CD4-positive, alpha-beta T cell (primary cell): ENCODE data around the gene EBF4. TPM values are rescaled to one million over a fixed set of nuclear protein-coding genes. Genes with fewer than 3 reads are reported as not detected.

Experiments
- ATAC-seq: fragments of 200-7000 bp; cut with Tn5 transposase; one replicate; pipeline ENCODE4 v1.10.0; 2022; ENCODE audit warnings: mild to moderate bottlenecking; ENCODE audit not compliant: poor library complexity
- CTCF ChIA-PET: fragments of 350-600 bp; sonication (Branson Sonifier 250); formaldehyde crosslinking; loops from one replicate; lab custom pipeline; 2021; ENCODE audit warnings: antibody characterized with exemption, inconsistent platforms; lab: Charles Lee
- POLR2A ChIA-PET: fragments of 350-600 bp; sonication (Branson Sonifier 250); formaldehyde crosslinking; loops from one replicate; lab custom pipeline; 2021; ENCODE audit warnings: antibody characterized with exemption, inconsistent platforms; lab: Charles Lee
- DNase-seq, 14 experiments: peaks; one replicate each; pipeline ENCODE4 v3.0.0-alpha.2; 2013 to 2020; ENCODE audit warnings: mixed read lengths in 2 of 14
- H3K27ac ChIP-seq, 2 donors: one replicate each; pipeline versions ENCODE4 v1.5.1 to v1.7.0; 2013; ENCODE audit warnings: low read length in 2 of 2, low read depth in 1 of 2, mild to moderate bottlenecking in 1 of 2
- H3K27me3 ChIP-seq, 2 experiments: 1 replicate in 1 of 2; 2 replicates in 1 of 2; pipeline versions ENCODE4 v1.6.1 to v1.7.0; 2013; ENCODE audit warnings: low read length in 2 of 2, control low read depth in 1 of 2, mild to moderate bottlenecking in 1 of 2, moderate library complexity in 1 of 2; ENCODE audit not compliant: insufficient read depth in 2 of 2, control insufficient read depth in 1 of 2
- H3K36me3 ChIP-seq: one replicate; pipeline ENCODE4 v1.6.1; 2013; ENCODE audit warnings: low read length, control low read depth; ENCODE audit not compliant: insufficient read depth
- H3K4me1 ChIP-seq: one replicate; pipeline ENCODE4 v1.6.1; 2013; ENCODE audit warnings: low read length, control low read depth; ENCODE audit not compliant: insufficient read depth
- H3K4me3 ChIP-seq: one replicate; pipeline ENCODE4 v1.5.1; 2013; ENCODE audit warnings: mild to moderate bottlenecking, low read length, moderate library complexity
- H3K9me3 ChIP-seq, 2 experiments: 1 replicate in 1 of 2; 2 replicates in 1 of 2; pipeline versions ENCODE4 v1.6.1 to v1.7.0; 2013; ENCODE audit warnings: low read length in 2 of 2, mild to moderate bottlenecking in 2 of 2, control low read depth in 1 of 2, moderate library complexity in 1 of 2; ENCODE audit not compliant: control insufficient read depth in 1 of 2, insufficient read depth in 1 of 2
- H3K27ac Mint-ChIP-seq: one replicate; pipeline ENCODE4 v1.8.0; 2020; ENCODE audit warnings: mixed read lengths
- H3K27me3 Mint-ChIP-seq: one replicate; pipeline ENCODE4 v1.8.0; 2021; ENCODE audit warnings: mixed read lengths
- H3K36me3 Mint-ChIP-seq: one replicate; pipeline ENCODE4 v1.8.0; 2021; ENCODE audit warnings: low read depth, mixed read lengths
- H3K4me1 Mint-ChIP-seq: one replicate; pipeline ENCODE4 v1.8.0; 2021; ENCODE audit warnings: low read depth, mixed read lengths
- H3K4me3 Mint-ChIP-seq: one replicate; pipeline ENCODE4 v1.8.0; 2020; ENCODE audit warnings: mild to moderate bottlenecking, mixed read lengths
- H3K9me3 Mint-ChIP-seq: one replicate; pipeline ENCODE4 v1.8.0; 2020; ENCODE audit warnings: mixed read lengths
- intact Hi-C, 2 experiments: fragments of 100-400 bp; cut with DNase I in 1 of 2; cut with micrococcal nuclease in 1 of 2; formaldehyde crosslinking; loops; one replicate each; pipeline versions ENCODE4 v1.15.1 to v1.9.0; 2023 to 2025; cut with DNase I, micrococcal nuclease
- total RNA-seq, 174 experiments: library from RNA in 2 of 174; stranded (reverse) in 2 of 174; gene quantifications; one replicate each; pipeline ENCODE4 v1.2.3 and lab custom pipeline; 2021 to 2026
- TF ChIP-seq, protein P1 (sequence below): fragments of 200-600 bp; IDR thresholded peaks from one replicate; pipeline ENCODE4 v1.8.0; 2022; ENCODE audit warnings: antibody characterized with exemption, mild to moderate bottlenecking

The EBF4 gene
- total RNA-seq, 2 experiments from 2014 or later: 4.2 to 5.1 TPM

DNA sequence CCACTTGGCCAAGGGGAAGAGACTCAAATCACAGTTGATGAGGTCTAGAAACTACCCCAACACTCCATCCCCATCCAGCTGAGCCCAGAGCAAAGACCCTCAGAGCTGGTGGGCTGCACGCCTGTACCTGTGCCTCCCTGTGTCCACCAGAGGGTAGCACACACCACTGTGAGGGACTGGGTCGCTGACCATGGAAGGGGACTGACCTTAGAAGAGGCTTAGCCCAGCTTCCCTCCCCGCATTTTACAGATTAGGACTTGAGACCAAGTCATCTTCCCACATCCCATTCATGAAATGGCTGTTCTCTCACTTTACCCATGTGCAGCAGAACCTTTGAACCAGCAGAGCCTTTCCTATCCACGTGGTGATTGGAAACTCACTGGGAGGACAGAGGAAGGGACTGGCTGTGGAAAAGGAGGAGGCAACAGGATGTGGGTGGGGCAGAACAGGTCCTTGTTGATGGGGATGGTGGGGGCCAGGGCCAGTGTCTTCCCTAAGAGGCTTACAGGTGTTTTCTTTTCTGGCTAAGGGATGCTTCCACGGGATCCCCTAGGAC lies 63.6 kb downstream of the EBF4 start:
- H3K4me1 ChIP-seq: peaks cover 27% of the 10 kb centered on the region
- Mint-ChIP-seq H3K36me3 (no peaks in the 10 kb centered on the region), H3K9me3 (no peaks in the 10 kb centered on the region), H3K27ac (no peak overlapping the region), H3K4me3 (no peak overlapping the region), H3K27me3 (peaks cover 31% of the 10 kb centered on the region), H3K4me1 (peaks cover 16% of the 10 kb centered on the region)
- peaks cover 13 to 16% of the 10 kb centered on the region in 2 experiments for H3K27me3 ChIP-seq
- ATAC-seq (no peak), DNase-seq (no peak)
- no peak overlapping the region for H3K4me3 ChIP-seq
- POLR2A ChIA-PET: no interaction called here
- H3K36me3 ChIP-seq: no peaks in the 10 kb centered on the region
- H3K27ac ChIP-seq: no peak overlapping the region
- no peaks in the 10 kb centered on the region for H3K9me3 ChIP-seq
- TF ChIP-seq, protein P1, sequence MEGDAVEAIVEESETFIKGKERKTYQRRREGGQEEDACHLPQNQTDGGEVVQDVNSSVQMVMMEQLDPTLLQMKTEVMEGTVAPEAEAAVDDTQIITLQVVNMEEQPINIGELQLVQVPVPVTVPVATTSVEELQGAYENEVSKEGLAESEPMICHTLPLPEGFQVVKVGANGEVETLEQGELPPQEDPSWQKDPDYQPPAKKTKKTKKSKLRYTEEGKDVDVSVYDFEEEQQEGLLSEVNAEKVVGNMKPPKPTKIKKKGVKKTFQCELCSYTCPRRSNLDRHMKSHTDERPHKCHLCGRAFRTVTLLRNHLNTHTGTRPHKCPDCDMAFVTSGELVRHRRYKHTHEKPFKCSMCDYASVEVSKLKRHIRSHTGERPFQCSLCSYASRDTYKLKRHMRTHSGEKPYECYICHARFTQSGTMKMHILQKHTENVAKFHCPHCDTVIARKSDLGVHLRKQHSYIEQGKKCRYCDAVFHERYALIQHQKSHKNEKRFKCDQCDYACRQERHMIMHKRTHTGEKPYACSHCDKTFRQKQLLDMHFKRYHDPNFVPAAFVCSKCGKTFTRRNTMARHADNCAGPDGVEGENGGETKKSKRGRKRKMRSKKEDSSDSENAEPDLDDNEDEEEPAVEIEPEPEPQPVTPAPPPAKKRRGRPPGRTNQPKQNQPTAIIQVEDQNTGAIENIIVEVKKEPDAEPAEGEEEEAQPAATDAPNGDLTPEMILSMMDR: no peak
- intact Hi-C loops: no loop called here
- CTCF ChIA-PET: no interaction called here

DNA sequence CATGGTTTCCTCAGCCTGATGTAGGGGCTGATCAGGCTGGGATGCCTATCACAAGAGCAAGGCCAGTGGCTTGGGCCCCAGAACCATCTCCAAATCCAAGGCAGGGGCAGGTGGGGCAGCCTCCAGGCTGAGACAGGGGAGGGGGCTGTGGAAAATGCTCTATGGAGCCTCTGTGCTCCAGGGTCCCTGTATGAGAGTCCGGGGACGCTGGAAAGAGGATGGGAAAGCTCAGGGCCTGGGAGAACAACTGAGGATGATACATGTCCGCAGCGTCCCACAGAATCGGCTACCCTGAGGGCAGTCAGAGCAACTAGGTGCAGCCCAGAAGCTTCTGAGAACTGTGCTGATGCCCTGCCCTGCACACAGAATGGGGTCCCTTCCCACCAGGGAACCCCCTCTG lies 64.4 kb downstream of the EBF4 start:
- Histone ChIP-seq H3K4me1 (peaks cover 20% of the 10 kb centered on the region), H3K27me3 (peaks cover 13 to 16% of the 10 kb centered on the region in 2 experiments), H3K36me3 (no peaks in the 10 kb centered on the region), H3K27ac (no peak overlapping the region), H3K9me3 (no peaks in the 10 kb centered on the region), H3K4me3 (no peak overlapping the region)
- Mint-ChIP-seq H3K27me3 (peaks cover 34% of the 10 kb centered on the region), H3K27ac (no peak overlapping the region), H3K9me3 (no peaks in the 10 kb centered on the region), H3K4me3 (no peak overlapping the region), H3K4me1 (peaks cover 14% of the 10 kb centered on the region), H3K36me3 (no peaks in the 10 kb centered on the region)
- POLR2A ChIA-PET: no interaction called here
- CTCF ChIA-PET: no interaction called here
- TF ChIP-seq, protein P1: no peak
- no peak for ATAC-seq
- intact Hi-C loops: no loop called here
- no peak for DNase-seq

DNA sequence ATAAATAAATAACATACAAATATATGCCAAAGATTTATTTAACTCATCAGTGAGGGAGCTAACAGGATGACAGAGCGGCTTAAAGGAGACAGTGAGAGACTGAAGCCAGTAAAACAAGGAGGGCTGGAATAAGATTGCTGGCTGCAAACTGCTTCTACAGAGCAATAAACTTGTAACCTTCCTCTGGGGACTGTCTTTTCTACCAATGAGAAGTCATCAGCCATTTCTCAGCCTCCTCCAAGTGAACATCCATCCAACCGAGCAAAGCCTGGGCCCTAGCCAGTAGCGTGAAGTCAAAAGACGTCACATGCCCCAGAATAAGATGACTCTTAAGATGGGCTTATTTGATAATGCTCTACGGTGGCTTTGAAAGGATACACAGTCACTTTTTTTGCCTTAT lies 65.4 kb downstream of the EBF4 start:
- intact Hi-C loops: no loop called here
- peaks cover 33% of the 10 kb centered on the region for H3K27me3 Mint-ChIP-seq
- ChIA-PET POLR2A (interaction anchor here (0.6 kb wide), 1 partner anchor 44 kb away, joined by 3 read pairs; no protein-coding TSS in a partner anchor), CTCF (no interaction called here)
- H3K4me1 ChIP-seq: peaks cover 13% of the 10 kb centered on the region
- no peaks in the 10 kb centered on the region for H3K36me3 Mint-ChIP-seq
- no peak overlapping the region for H3K4me3 Mint-ChIP-seq
- no peak overlapping the region for H3K4me3 ChIP-seq
- TF ChIP-seq, protein P1: no peak
- no peak overlapping the region for H3K27ac ChIP-seq
- no peak for DNase-seq
- peaks cover 9% of the 10 kb centered on the region for H3K4me1 Mint-ChIP-seq
- peaks cover 13 to 16% of the 10 kb centered on the region in 2 experiments for H3K27me3 ChIP-seq
- no peaks in the 10 kb centered on the region for H3K9me3 Mint-ChIP-seq
- no peak for ATAC-seq
- H3K9me3 ChIP-seq: no peaks in the 10 kb centered on the region
- no peaks in the 10 kb centered on the region for H3K36me3 ChIP-seq
- H3K27ac Mint-ChIP-seq: no peak overlapping the region
